AG09319 (cell line): ENCODE measurements around the gene ABCC4.

ENCODE experiments used
- DNase-seq: peaks from one replicate; pipeline ENCODE4 v3.0.0-alpha.2; 2010; ENCODE audit warnings: low read depth; ENCODE audit errors: extremely low read depth
- TF ChIP-seq, protein P1 (sequence below): IDR thresholded peaks from 2 replicates; pipeline ENCODE4 v1.5.1; 2011; ENCODE audit warnings: low read depth, mild to moderate bottlenecking, inconsistent platforms, low read length, moderate library complexity

Gene ABCC4

DNA sequence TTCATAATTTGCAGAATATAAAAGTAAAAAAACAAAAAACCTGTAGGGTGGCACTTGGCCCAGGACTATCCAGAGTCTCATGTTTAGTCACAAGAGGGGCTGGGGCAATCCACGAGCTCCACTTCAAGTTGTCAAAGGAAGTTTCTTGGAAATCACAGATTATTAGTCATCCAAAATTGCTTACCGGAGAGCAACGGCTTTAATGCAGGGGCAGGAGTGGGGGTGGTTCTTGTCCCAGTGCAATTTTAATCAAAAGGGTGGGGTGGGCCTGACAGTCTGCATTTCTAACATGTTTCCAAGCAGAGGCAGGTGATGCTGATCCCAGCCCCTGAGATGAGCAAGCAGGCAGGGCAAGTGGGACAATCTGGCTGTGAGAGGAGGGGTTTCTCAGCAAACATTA is 233.9 kb downstream of the ABCC4 start:
- no peak for DNase-seq
- TF ChIP-seq, protein P1, sequence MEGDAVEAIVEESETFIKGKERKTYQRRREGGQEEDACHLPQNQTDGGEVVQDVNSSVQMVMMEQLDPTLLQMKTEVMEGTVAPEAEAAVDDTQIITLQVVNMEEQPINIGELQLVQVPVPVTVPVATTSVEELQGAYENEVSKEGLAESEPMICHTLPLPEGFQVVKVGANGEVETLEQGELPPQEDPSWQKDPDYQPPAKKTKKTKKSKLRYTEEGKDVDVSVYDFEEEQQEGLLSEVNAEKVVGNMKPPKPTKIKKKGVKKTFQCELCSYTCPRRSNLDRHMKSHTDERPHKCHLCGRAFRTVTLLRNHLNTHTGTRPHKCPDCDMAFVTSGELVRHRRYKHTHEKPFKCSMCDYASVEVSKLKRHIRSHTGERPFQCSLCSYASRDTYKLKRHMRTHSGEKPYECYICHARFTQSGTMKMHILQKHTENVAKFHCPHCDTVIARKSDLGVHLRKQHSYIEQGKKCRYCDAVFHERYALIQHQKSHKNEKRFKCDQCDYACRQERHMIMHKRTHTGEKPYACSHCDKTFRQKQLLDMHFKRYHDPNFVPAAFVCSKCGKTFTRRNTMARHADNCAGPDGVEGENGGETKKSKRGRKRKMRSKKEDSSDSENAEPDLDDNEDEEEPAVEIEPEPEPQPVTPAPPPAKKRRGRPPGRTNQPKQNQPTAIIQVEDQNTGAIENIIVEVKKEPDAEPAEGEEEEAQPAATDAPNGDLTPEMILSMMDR = no peak

DNA sequence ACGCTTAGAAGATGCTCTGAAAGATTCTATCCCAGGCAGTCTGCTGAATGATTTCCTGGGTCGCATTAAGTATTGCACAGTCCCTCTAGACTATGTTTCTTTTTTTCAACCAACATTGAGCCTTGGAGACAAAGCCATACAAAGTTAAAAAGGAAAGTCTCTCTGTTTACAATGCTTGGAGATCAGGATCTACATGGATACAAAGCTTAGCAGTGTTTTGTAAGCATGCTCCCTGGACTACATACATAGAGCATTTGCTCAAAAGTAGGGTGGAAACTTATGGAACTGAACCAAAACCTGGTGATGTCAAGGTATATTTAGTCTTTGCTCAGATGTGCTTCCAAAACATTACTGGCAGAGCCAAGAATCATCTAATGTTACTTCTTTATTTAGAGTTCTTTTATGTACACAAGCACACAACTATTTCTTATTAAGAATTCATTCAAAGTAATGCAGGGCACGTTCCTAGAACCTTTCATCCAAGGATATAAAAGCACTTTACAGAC is 241.2 kb downstream of the ABCC4 start:
- TF ChIP-seq, protein P1 = no peak
- DNase-seq = no peak

GRCh38 chr13:95059306-95059705 is 241.9 kb downstream of the ABCC4 start:
- TF ChIP-seq, protein P1 = no peak
- DNase-seq = no peak

- TF ChIP-seq, protein P1 = no peak
- no peak for DNase-seq
Observed at GRCh38 chr13:95058680-95059079, 242.6 kb downstream of the ABCC4 start.

GRCh38 chr13:95056266-95056665 is 245.0 kb downstream of the ABCC4 start:
- TF ChIP-seq, protein P1 = no peak
- DNase-seq = no peak

- DNase-seq = no peak
- TF ChIP-seq, protein P1 = no peak
Observed at GRCh38 chr13:95050800-95051615, 250.2 kb downstream of the ABCC4 start.

DNA sequence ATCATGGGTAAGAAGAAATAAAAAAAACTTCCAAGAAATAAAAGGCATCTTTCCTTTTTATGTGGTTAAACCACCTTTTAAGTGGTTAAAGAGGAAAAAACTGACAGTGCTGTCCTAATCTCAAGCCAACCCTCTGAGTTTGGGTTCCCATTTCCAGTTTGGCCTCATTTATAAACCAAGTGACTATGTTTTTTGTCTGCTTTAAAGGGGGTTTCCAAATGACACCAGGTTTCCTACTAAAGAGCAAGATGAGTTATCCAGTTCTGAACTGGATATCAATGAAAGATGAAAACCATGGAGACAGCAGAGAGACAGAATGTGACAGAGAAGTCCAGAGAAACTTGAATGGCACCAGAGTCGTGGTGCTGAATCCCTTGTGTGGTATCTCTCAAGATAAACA is 251.5 kb downstream of the ABCC4 start:
- DNase-seq = no peak
- TF ChIP-seq, protein P1 = no peak
